Measurements from ENCODE around the gene TM6SF1. TPM values are rescaled to one million over a fixed set of nuclear protein-coding genes. Genes with fewer than 3 reads are reported as not detected.

TM6SF1 gene
- total RNA-seq, 1 experiment from 2014 or later: not detected

DNA sequence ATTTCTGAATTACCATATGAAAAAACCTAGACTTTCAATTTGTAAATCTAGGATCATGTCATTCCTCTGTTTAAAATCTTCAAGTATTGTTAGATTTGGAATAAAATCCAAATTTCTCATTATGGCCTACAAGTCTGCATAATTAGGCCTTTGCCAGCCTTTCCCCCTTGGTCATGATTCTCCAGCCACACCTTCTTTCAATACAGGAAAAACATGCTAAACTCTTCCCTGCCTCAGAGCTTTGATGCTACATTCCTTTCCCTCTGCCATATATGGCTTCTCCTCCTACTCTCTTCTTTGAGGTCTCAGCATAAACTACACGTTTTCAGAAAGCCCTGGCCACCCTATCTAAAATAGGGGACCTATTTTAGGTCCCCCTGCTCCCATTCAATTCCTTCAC is 48.5 kb downstream of the TM6SF1 start:
- Histone ChIP-seq H3K4me3 (ENCODE audit: low read depth, low read length) (no peak overlapping the region), H3K4me1 (no peaks in the 10 kb centered on the region), H3K27me3 (replicated peaks; ENCODE audit: control insufficient read depth, insufficient read depth, low read length) (no peaks in the 10 kb centered on the region), H3K9me3 (no peaks in the 10 kb centered on the region), H3K36me3 (ENCODE audit: control insufficient read depth, insufficient read depth, low read length) (no peaks in the 10 kb centered on the region)
- CTCF ChIA-PET: no interaction called here
- no peaks in the 10 kb centered on the region for H3K27me3 Mint-ChIP-seq (ENCODE audit: insufficient read depth, unreplicated experiment)
- POLR2A ChIA-PET: no interaction called here
- no peaks in the 10 kb centered on the region for H3K4me1 Mint-ChIP-seq (ENCODE audit: low read depth, unreplicated experiment)
- BruUV-seq (replicated peaks): no TSS peak
- peaks cover 14% of the 10 kb centered on the region for H3K36me3 Mint-ChIP-seq (ENCODE audit: insufficient read depth, unreplicated experiment)
- no peak overlapping the region for H3K4me3 Mint-ChIP-seq (ENCODE audit: unreplicated experiment)
- intact Hi-C loops (cut with micrococcal nuclease; ENCODE audit: unreplicated experiment): no loop called here
- no peaks in the 10 kb centered on the region for H3K9me3 Mint-ChIP-seq (ENCODE audit: unreplicated experiment)
- H3K27ac Mint-ChIP-seq (ENCODE audit: unreplicated experiment): no peak overlapping the region
- no peak for DNase-seq
- TF ChIP-seq, protein P1, sequence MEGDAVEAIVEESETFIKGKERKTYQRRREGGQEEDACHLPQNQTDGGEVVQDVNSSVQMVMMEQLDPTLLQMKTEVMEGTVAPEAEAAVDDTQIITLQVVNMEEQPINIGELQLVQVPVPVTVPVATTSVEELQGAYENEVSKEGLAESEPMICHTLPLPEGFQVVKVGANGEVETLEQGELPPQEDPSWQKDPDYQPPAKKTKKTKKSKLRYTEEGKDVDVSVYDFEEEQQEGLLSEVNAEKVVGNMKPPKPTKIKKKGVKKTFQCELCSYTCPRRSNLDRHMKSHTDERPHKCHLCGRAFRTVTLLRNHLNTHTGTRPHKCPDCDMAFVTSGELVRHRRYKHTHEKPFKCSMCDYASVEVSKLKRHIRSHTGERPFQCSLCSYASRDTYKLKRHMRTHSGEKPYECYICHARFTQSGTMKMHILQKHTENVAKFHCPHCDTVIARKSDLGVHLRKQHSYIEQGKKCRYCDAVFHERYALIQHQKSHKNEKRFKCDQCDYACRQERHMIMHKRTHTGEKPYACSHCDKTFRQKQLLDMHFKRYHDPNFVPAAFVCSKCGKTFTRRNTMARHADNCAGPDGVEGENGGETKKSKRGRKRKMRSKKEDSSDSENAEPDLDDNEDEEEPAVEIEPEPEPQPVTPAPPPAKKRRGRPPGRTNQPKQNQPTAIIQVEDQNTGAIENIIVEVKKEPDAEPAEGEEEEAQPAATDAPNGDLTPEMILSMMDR (IDR thresholded peaks at IDR 0.05; ENCODE audit: insufficient read depth in 1 of 2, low read depth in 1 of 2, low read length in 1 of 2, severe bottlenecking in 1 of 2, unreplicated experiment in 1 of 2): no peak

DNA sequence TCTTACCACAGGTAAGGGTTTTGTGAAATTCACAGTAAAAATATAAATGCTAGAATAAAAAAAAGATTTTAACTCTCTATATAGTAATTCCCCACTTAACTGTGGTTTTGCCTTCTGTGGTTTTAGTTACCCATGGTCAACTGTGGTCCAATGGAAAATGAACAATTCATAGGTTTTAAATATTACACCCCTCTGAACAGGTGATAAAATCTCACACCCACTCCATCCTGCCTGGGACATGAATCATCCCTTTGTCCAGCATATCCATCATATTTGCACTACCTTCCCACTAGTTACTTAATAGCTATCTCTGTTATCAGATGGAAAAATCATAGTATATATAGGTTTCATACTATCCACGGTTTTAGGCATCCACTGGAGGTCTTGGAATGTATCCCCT is 50.9 kb downstream of the TM6SF1 start:
- intact Hi-C loops (cut with micrococcal nuclease; ENCODE audit: unreplicated experiment): no loop called here
- Histone ChIP-seq H3K36me3 (ENCODE audit: control insufficient read depth, insufficient read depth, low read length) (no peaks in the 10 kb centered on the region), H3K4me1 (no peaks in the 10 kb centered on the region), H3K9me3 (no peaks in the 10 kb centered on the region), H3K4me3 (ENCODE audit: low read depth, low read length) (no peak overlapping the region), H3K27me3 (replicated peaks; ENCODE audit: control insufficient read depth, insufficient read depth, low read length) (no peaks in the 10 kb centered on the region)
- Mint-ChIP-seq H3K9me3 (ENCODE audit: unreplicated experiment) (no peaks in the 10 kb centered on the region), H3K4me3 (ENCODE audit: unreplicated experiment) (no peak overlapping the region), H3K4me1 (ENCODE audit: low read depth, unreplicated experiment) (no peaks in the 10 kb centered on the region), H3K27ac (ENCODE audit: unreplicated experiment) (no peak overlapping the region), H3K27me3 (ENCODE audit: insufficient read depth, unreplicated experiment) (no peaks in the 10 kb centered on the region), H3K36me3 (ENCODE audit: insufficient read depth, unreplicated experiment) (peaks cover 14% of the 10 kb centered on the region)
- TF ChIP-seq, protein P1 (IDR thresholded peaks at IDR 0.05; ENCODE audit: insufficient read depth in 1 of 2, low read depth in 1 of 2, low read length in 1 of 2, severe bottlenecking in 1 of 2, unreplicated experiment in 1 of 2): no peak
- DNase-seq: no peak
- ChIA-PET POLR2A (no interaction called here), CTCF (no interaction called here)
- BruUV-seq (replicated peaks): no TSS peak

DNA sequence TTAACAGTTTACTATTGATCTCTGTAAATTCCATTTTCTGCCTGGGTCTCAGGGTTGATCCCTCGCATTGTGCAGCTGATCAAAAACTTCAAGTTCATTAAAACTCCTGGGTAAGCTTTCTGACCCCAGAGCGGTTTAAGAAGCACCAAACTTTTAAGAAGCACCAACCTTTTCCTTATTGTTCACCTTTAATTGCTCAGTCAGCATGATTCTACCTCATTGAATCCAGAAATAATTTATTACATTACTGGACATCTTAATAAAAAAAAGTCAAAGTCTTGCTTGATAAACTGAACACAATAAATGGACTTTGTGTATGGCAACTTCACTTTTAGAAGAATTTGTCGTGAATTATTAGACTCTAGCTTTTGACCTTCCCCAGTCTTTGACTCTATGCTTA is 53.3 kb downstream of the TM6SF1 start:
- Mint-ChIP-seq H3K36me3 (ENCODE audit: insufficient read depth, unreplicated experiment) (peaks cover 14% of the 10 kb centered on the region), H3K27me3 (ENCODE audit: insufficient read depth, unreplicated experiment) (no peaks in the 10 kb centered on the region), H3K4me3 (ENCODE audit: unreplicated experiment) (no peak overlapping the region), H3K27ac (ENCODE audit: unreplicated experiment) (no peak overlapping the region), H3K4me1 (ENCODE audit: low read depth, unreplicated experiment) (no peaks in the 10 kb centered on the region), H3K9me3 (ENCODE audit: unreplicated experiment) (no peaks in the 10 kb centered on the region)
- TF ChIP-seq, protein P1 (IDR thresholded peaks at IDR 0.05; ENCODE audit: insufficient read depth in 1 of 2, low read depth in 1 of 2, low read length in 1 of 2, severe bottlenecking in 1 of 2, unreplicated experiment in 1 of 2): no peak
- no peaks in the 10 kb centered on the region for H3K9me3 ChIP-seq
- ChIA-PET CTCF (no interaction called here), POLR2A (no interaction called here)
- no peaks in the 10 kb centered on the region for H3K36me3 ChIP-seq (ENCODE audit: control insufficient read depth, insufficient read depth, low read length)
- no peaks in the 10 kb centered on the region for H3K4me1 ChIP-seq
- H3K4me3 ChIP-seq (ENCODE audit: low read depth, low read length): no peak overlapping the region
- intact Hi-C loops (cut with micrococcal nuclease; ENCODE audit: unreplicated experiment): no loop called here
- no TSS peak for BruUV-seq (replicated peaks)
- no peaks in the 10 kb centered on the region for H3K27me3 ChIP-seq (replicated peaks; ENCODE audit: control insufficient read depth, insufficient read depth, low read length)
- no peak for DNase-seq
